HEK293T (cell line): ENCODE results near the gene HSPA9.

Experiments used
- CTBP1 ChIP-seq: fragments of 450-650 bp; IDR thresholded peaks from 2 replicates; pipeline ENCODE4 v1.6.1; 2016; ENCODE audit warnings: borderline replicate concordance
- ELF4 ChIP-seq: fragments of 450-650 bp; IDR thresholded peaks from 2 replicates; pipeline ENCODE4 v1.6.1; 2017; ENCODE audit warnings: antibody characterized with exemption
- FOXA1 ChIP-seq: fragments of 450-650 bp; IDR thresholded peaks from 2 replicates; pipeline ENCODE4 v1.6.1; 2016; ENCODE audit warnings: mild to moderate bottlenecking
- FOXK2 ChIP-seq: fragments of 450-650 bp; IDR thresholded peaks from 2 replicates; pipeline ENCODE4 v1.6.1; 2016; ENCODE audit warnings: mild to moderate bottlenecking

GRCh38 chr5:138611678-138612218, 36.5 kb upstream of the HSPA9 start:
- TF ChIP-seq ELF4 (no peak), FOXK2 (no peak), CTBP1 (no peak), FOXA1 (no peak)
